ENCODE measurements around the gene KLHL25.

DNA sequence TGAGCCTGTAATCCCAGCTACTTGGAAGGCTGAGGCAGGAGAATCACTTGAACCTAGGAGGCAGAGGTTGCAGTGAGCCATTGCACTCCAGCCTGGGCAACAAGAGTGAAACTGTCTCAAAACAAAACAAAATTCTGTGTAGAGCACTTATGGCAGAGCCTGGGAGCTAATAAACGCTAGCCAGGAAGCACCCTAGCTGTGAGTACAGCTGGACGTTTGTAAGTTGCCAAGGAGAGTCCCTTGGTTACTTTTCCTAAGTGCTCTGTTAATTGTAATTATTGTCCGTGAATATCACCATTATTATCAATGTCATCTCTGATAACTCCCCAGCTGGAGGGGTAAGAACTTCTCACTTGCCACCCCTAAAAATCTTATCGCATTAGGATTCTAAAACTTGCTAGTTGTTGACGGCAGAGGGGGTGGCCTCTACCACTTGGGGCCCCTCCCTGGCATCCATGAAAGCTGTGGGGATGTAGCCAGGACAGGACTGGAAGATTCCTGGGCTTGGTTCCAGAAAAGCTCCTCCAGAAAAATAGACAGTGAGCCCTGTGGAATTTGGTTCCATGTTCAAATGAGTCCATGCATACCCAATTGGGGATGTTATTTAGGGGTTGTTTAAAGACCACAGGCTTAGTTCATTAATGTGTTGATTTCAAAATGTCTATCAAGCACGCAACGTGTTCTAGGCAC is 9.9 kb upstream of the KLHL25 start:
- TF ChIP-seq, protein P1, sequence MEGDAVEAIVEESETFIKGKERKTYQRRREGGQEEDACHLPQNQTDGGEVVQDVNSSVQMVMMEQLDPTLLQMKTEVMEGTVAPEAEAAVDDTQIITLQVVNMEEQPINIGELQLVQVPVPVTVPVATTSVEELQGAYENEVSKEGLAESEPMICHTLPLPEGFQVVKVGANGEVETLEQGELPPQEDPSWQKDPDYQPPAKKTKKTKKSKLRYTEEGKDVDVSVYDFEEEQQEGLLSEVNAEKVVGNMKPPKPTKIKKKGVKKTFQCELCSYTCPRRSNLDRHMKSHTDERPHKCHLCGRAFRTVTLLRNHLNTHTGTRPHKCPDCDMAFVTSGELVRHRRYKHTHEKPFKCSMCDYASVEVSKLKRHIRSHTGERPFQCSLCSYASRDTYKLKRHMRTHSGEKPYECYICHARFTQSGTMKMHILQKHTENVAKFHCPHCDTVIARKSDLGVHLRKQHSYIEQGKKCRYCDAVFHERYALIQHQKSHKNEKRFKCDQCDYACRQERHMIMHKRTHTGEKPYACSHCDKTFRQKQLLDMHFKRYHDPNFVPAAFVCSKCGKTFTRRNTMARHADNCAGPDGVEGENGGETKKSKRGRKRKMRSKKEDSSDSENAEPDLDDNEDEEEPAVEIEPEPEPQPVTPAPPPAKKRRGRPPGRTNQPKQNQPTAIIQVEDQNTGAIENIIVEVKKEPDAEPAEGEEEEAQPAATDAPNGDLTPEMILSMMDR (IDR thresholded peaks at IDR 0.05; ENCODE audit: low read depth, low read length, poor library complexity, severe bottlenecking) = no peak
- TF ChIP-seq EZH2phosphoT487 (IDR thresholded peaks at IDR 0.05; ENCODE audit: borderline replicate concordance, low read length) = no peak

Data from DOHH2 (cell line).